DMS79 treated with DMSO at 0.1 percent for 48 hours (cell line): ENCODE results near the gene RHPN2.
"Not testable (repeated sequence)": the region's sequence is repeated elsewhere in the genome, so short reads cannot be mapped to it uniquely, and the experiment has no call there.

Experiments used
- DNase-seq: peaks from one replicate; lab custom pipeline; 2025; lab: John Stamatoyannopoulos, UW

RHPN2 gene

DNA sequence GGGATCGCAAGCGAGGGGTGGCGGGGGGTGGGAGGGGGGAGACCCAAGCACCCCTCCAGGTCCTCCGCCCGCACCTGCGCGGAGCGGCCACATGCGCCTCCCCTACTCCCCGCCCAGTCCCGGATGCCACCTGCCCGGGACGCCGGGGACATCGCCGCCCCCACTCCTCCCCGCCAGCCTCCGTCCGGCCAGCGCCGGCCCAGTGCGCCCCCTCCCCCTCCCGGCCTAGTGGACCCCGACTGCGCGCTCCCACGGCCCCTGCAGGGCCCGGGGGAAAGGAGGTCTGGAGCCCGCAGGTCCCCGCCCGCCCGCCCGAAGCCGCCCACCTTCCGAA lies 263 bp downstream of the RHPN2 start:
- peak; percentile 30 for DNase-seq

DNA sequence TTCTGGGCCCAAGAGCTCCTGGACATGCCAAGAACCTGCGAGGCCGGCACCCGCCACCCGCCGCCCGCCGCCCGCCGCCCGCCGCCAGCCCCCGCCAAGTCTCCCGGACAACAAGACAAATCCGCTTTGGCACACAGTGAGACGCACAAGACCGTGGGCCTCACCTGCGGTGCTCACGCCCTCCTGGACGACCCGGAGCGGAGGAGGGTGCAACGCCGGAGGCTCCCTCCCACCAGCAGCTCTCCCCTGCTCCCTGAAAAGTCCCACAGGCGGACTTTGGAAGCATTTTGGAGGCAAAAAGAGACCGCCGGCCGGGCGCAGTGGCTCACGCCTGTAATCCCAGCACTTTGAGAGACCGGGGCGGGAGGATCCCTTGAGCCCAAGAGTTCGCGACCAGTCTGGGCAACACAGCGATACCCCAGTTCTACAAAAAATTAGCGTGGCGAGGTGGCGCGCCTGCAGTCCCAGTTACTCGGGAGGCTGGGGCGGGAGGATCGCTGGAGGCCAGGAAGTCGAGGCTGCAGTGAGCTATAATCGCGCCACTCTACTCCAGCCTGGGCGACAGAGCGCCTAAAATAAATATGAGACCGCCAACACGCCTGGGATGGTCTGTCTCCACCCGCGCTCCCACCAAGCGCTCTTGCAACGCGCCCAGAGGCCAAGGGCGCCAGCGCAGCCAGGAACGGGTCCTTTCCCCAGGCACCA lies 783 bp downstream of the RHPN2 start:
- no peak for DNase-seq

DNA sequence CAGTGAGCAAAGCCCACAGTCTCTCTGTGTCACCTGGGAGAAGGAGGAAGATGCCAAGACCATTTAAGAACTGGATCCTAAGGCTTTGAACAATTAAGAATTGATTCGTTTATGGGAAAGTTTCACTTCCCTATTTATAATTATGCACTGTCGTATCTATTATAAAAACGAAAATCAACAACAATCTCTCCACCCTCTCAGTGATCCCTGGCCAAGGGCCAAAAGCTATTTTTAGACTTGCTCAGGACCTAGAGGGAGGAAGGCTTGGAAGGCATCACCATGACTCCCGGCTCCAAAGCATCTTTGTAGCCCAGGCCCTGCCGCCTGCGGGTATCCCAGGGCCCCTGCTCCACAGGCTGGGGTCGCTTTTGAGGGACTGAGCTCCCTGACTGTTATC lies 1.3 kb downstream of the RHPN2 start:
- DNase-seq = peak; percentile 37

DNA sequence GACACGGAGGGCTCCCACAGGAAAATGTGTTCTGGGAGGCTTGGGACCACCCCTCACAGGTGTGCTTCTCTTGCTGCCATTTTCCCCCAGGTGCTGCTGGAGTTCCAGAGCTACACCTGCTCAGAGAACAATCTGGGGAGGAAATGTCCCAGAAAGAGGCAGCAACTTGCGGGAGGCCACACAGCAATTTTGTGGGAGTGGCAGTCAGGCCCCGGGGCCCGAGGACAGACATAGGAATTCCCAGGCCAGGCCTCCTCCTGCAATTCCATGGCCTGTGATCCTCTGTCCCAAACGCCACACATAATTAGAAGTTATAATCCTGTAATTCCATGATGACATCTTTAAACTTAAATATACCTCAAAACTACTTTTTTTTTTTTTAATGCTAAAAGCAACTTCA lies 1.8 kb downstream of the RHPN2 start:
- DNase-seq = no peak

DNA sequence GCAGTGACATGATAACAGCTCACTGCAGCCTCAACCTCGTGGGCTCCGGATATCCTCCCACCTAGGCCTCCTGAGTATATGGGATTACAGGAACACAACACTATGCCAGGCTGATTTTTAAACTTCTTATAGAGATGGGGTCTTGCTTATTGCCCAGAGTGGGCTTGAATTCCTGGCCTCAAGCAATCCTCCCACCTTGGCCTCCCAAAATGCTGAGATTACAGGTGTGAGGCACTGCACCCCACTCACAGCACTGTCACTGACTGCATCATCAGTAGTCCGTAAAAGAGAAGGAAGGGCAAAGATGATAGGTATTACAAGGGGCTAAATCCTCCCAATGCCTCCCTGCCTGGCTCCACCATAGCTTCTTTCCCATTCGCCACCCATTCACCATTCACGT lies 4.1 kb downstream of the RHPN2 start:
- DNase-seq = no peak

DNA sequence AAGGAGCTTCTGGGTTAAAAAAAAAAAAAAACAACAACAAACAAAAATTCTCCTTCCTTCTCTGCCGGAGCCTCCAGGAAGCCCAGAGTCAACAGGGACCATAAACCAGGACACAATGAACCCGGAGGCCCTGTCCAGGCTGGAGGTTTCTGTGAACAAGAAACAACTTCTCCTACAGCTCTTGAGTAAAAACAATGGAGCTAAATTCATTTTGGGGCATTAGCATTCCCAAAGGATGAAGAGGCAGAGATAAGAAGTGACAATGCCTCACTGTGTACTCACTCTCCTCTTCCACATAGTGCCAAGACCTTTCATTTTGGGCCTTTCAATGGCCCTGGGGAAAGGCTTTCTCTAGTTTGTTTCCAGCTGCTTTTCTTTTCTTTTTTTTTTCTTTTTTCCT lies 9.0 kb downstream of the RHPN2 start:
- DNase-seq = no peak

DNA sequence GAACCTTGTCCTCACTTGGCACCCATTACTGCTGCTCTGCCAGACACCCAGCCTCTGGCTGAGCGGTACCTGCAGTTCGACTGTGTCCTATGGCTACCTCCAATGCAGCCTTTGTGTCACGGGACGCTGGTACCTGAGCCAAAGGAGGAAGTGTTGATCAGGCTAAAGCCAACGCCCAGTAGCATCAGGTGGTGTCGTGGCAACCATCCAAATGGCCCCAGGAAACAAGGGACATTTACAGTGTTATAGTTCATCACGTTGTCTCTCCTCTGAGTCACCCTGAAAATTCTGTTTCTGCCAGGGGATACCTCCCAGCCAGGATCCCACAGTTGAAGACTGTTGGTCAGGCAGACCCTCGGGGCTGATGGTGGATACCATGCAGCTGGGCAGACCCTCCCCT lies 10.1 kb downstream of the RHPN2 start:
- DNase-seq = no peak

DNA sequence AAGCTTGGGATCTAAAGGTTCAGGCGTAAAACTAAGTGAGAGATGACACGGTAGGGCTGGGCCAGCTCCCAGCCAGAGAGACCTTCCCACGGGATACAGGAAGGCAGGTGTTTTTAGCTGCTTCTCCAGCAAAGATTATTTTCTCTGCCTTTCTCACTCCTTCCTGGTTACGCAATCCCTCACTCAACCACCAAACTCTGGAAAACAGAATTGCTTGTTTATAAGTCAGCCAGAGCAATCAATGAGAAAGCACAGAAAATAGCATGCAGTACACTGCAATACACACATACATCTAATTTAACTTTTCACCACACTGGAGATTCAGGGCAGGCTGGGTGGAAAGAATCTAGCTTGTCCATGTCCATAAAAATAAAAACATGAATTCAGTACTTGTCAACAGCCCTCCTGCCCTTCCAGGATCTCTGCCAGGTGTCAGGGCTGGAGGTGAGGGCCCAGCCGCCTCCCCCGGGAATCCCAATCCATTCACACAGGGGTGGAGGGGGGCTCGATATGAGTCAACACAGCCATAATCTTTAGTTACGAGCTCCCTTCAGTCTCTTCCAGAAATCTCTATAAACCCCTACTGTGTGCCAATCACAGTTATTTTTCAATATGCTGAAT lies 12.2 kb downstream of the RHPN2 start:
- peak; percentile 45 for DNase-seq

DNA sequence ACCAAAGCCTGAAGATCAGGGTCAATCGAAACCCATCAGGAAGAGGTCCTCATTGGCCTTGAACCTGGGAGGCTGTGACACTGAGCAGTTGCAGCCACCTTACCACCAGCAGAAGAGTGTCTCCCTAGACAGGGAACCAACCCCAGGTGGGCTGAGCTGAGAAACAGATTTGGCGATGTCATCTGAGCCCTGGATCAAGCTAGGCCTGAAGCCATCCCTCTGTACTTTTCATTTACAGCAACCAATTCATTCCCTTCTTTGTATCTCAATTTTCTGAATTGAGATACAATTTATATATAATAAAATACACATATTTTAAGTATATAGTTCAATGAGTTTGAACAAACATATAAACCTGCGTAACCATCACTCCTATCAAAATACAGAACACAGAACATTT lies 14.6 kb downstream of the RHPN2 start:
- DNase-seq = no peak

DNA sequence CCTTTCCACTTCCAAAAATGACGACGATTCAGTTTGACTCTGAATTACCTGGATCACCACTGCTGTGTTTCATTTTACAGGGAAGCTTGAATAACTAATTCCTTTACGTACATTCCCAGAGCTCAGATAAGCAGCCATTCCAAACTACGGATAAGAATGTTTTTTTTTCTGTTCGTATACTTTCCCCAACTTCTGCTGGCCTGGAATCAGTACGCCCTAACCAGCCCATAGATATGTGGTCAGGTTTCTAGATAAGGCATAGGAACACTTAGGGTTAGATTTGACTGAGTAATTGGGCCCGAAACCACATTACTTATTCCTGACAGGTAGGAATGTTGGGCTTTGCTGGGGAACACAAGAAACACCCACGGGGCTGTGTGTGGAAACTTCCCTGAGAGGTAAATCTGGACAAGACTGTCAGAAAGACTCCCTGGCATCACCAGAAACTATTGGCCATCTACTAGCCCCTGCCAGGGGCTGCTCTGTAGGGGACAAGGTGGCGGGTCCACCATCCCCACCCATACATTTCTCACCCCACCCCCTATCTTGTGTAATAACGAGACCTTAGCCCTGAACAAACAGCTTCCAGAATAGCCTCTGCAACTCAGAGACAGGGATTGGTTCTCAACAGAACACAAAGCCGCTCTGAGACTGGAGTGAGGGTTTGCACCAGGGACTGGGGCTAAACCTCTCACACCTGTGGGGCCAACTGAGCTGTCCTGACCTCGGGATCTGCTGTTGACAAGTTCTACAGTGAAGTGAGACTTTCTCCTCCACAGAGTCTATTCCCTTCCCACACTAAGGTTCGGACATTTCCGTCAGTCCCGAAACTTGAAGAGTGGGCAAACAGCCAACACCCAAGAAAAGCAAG lies 15.6 kb downstream of the RHPN2 start:
- no peak for DNase-seq

DNA sequence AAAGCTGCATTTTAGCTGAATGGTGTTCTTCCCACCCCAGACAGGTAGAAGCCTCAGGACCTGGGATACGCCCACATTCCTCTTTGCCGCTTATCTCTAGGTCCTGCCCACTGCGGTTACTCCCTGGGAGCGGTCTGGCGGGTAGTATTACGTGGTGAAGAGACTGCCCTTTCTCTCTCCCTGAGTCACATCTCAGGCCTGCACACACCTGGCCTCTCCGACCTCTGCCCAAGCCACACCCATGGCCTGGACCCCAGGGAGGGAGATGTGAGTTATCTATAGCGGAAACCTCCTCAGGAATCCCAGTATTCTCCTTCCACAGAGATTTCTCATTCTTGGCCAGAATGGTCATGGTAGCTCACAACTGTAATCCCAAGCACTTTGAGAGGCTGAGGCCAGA lies 17.3 kb downstream of the RHPN2 start:
- no peak for DNase-seq

DNA sequence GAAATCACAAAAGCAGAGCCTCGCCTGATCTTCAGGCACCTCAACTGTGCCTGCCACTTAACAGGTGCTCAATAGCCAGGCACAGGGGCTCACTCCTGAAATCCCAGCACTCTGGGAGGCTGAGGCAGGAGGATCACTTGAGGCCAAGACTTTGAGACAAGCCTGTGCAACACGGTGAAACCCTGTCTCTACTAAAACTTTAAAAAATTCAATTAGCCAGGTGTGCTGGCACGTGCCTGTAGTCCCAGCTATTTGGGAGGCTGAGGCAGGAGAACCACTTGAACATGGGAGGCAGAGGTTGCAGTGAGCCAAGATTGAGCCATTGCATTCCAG lies 22.9 kb downstream of the RHPN2 start:
- DNase-seq = not testable (repeated sequence)

DNA sequence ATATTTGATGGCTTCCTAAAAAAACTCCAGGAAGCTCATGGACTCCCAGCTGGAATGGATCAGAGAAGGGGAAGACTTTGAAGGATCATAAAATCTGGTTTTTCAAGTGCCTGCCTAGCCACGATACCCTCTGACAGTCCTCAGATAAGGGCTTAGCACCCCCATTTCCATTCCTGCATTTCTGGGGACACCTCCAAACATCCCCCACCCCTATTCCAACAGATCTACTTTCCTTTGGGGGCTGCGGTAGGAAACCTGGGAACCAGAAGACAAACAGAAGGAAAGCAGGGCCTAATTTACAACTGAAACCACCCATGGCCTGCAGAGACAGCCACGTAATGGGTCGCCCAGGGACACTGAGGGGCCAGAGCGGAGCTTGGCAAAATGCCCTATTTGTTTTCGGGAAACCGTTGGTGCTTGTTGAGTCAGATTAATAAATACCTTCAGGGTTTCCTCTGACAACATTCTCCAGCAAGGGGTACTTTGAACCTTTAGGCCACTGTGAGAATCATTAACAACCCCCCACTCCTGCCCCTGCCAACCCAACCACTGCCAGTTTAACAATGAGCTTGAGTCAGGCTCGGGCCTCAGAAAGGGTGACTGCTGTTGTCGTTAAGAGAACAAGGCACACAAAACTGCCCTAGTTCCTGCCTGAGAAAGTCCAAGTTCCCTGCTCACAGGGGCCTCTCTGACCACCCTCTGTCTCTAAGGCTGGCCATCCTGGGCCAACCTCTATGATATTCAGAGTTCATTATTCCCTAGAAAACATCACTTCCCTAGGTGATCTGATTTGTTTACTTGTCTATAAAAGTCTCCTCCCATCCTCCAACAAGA lies 23.5 kb downstream of the RHPN2 start:
- DNase-seq = peak; percentile 85

DNA sequence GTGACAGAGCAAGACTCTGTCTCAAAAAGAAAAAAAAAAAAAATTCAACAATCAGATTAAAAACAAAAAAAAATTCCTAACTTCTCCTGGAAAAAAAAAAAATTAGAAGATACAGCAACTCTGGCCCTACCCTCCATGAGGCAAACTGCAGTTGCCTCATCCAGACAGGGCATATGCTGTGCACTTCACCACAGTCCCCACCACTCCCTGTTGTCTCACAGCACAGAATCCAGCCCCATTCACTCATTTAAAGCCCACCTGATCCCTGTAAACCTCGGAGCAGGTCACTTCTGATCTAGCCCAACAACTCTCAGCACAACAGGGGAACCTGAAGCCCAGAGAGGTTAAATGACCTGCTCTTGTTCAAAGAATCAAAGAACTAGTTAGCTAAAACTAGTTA lies 24.9 kb downstream of the RHPN2 start:
- no peak for DNase-seq

DNA sequence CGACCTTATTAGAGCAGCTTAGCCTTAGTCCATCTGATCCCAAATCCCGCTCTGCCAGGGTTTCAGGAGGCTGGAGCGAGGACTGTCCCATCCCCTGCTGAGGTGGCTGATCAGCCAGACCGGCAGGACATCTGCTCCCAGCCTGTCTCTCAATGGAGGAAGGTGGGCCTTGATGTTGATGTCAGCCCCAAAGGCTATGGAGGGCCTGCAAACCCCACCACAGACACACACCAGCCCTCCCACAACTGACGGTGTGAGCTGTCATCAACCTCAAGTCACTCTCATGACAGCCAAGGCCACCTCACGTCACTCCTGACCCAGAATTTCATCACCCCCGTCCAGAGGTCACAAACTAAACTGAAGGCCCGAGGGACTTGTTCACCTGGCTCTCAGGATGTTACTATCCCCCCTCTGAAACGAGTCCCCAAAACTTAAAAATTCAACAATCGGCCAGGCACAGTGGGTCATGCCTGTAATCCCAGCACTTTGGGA lies 25.5 kb downstream of the RHPN2 start:
- DNase-seq = no peak

DNA sequence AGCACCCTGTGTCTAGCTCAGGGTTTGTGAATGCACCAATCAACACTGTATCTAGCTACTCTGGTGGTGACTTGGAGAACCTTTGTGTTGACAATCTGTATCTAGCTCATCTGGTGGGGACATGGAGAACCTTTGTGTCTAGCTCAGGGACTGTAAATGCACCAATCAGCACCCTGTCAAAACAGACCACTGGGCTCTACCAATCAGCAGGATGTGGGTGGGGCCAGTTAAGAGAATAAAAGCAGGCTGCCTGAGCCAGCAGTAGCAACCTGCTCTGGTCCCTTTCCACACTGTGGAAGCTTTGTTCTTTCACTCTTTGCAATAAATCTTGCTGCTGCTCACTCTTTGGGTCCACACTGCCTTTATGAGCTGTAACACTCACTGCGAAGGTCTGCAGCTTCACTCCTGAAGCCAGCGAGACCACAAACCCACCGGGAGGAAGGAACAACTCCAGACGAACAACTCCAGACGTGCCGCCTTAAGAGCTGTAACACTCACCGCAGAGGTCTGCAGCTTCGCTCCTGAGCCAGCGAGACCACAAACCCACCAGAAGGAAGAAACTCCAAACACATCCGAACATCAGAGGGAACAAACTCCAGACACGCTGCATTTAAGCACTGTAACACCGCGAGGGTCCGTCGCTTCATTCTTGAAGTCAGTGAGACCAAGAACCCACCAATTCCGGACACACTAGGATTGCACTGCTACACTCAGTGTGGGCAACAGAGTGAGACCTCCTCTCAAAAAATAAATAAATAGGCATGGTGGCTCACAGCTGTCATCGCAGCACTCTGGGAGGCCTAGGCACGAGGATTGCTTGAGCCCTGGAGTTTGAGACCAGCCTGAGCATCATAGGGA lies 27.3 kb downstream of the RHPN2 start:
- not testable (repeated sequence) for DNase-seq

DNA sequence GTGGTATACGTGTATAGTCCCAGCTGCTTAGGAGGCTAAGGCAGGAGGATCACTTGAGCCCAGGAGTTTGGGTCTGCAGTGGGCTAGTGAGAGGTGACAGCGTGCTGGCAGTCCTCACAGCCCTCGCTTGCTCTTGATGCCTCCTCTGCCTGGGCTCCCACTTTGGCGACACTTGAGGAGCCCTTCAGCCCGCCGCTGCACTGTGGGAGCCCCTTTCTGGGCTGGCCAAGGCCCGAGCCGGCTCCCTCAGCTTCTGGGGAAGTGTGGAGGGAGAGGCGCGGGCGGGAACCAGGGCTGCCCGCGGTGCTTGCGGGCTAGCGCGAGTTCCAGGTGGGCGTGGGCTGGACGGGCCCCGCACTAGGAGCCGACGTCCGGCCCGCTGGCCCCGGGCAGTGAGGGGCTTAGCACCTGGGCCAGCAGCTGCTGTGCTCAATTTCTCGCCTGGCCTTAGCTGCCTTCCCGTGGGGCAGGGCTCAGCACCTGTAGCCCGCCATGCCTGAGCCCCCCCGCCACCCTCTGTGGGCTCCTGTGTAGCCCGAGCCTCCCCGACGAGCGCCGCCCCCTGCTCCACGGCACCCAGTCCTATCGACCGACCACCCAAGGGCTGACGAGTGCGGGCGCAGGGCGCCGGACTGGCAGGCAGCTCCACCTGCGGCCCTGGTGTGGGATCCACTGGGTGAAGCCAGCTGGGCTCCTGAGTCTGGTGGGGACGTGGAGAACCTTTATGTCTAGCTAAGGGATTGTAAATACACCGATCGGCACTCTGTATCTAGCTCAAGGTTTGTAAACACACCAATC lies 28.1 kb downstream of the RHPN2 start:
- not testable (repeated sequence) for DNase-seq

DNA sequence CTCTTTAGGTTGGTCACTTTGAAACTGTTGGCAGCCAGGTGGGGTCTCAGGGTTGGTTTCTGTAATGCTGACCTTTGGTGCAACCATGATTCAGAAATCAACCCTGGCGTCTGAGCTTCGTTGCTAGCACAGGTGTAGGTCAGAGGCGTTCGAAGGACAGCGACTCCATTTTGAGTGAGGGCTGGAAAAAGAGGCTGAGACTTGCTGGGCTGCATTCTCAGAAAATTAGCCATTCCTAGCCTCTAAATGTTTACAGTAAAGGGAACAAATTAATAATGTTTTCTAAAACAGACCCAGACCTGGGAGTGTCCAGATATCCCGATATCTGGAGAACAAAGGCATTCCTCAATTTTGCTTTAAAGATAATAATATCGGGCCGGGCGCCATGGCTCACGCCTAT lies 29.2 kb downstream of the RHPN2 start:
- no peak for DNase-seq

DNA sequence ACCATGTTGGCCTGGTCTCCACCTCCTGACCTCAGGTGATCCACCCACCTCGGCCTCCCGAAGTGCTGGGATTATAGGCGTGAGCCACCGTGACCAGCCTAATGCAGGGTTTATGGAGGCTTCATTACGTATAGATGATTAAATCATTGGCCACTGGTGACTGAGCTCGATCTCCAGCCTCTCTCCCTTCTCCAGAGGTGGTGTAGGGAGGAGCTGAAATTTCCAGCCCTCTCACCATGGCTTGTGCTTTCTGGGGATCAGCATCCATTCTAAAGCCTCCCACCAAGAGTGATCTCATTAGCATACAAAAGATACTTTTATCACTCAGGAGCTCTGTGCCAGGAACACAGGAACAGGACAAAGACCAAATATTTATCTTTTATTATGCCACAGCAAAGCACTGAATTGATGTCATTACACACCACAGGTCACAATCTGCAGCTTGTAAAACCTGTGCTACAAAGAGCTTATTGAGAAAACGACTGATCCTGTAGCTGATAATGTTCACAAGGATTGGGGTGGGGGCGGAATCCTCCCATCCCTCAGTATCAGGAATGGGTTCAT lies 32.4 kb downstream of the RHPN2 start:
- DNase-seq = no peak

DNA sequence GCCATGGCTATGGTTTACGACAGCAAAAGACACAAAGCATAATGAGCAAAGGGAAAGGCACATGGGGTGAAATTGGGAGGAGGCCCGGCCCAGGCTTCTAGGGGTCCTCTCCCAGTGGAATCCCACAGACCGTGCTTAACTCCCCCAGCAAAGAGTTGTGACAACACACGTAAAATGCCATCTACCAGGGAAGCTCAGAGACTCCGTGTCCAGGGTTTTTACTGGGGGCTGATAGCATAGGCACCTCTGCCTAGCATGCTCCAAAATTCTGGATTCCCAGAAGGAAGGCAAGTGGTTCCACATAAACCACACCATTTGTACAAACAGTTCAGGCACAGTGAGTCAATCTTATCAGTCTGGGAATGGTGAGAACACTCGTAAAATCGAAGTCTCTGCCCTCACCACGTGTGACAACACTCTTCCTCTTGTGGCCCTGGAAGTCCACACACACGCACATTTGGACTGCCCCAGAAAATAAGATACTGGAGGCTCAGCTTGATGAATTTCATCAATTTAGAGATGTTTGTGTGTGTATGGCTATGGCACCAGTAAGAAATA lies 34.9 kb downstream of the RHPN2 start:
- no peak for DNase-seq
